Neural progenitor cell (in vitro differentiated cells): ENCODE data around the gene UQCC2. TPM values are rescaled to one million over a fixed set of nuclear protein-coding genes. Genes with fewer than 3 reads are reported as not detected.

Source experiments
- DNase-seq: peaks from one replicate; pipeline ENCODE4 v3.0.0-alpha.2; 2016; ENCODE audit warnings: low spot score
- H2AFZ ChIP-seq: fragments of 200-600 bp; sonication (generic); replicated peaks from 2 replicates; pipeline ENCODE4 v1.6.1; 2016; ENCODE audit warnings: antibody characterized with exemption
- H3F3A ChIP-seq: fragments of 200-600 bp; sonication (generic); 2 replicates; pipeline ENCODE4 v1.6.1; 2016; ENCODE audit warnings: antibody characterized with exemption, low read depth
- H3K27ac ChIP-seq: fragments of 200-600 bp; sonication (generic); 2 replicates; pipeline ENCODE4 v1.5.1; 2016; ENCODE audit warnings: mild to moderate bottlenecking
- H3K27me3 ChIP-seq: fragments of 200-600 bp; sonication (generic); 2 replicates; pipeline ENCODE4 v1.6.1; 2016; ENCODE audit warnings: mild to moderate bottlenecking, moderate library complexity
- H3K36me3 ChIP-seq: fragments of 200-600 bp; sonication (generic); 2 replicates; pipeline ENCODE4 v1.5.1; 2016
- H3K4me1 ChIP-seq: fragments of 200-600 bp; sonication (generic); 2 replicates; pipeline ENCODE4 v1.6.1; 2016; ENCODE audit warnings: mixed run types
- H3K4me2 ChIP-seq: fragments of 200-600 bp; sonication (generic); 2 replicates; pipeline ENCODE4 v1.6.1; 2016
- H3K4me3 ChIP-seq: fragments of 200-600 bp; sonication (generic); 2 replicates; pipeline ENCODE4 v1.5.1; 2016
- H3K79me2 ChIP-seq: fragments of 200-600 bp; sonication (generic); 2 replicates; pipeline ENCODE4 v1.6.1; 2016; ENCODE audit warnings: low read depth
- H3K9ac ChIP-seq: fragments of 200-600 bp; sonication (generic); 2 replicates; pipeline ENCODE4 v1.6.1; 2016
- H3K9me3 ChIP-seq: fragments of 200-600 bp; sonication (generic); 2 replicates; pipeline ENCODE4 v1.5.1; 2016; ENCODE audit warnings: low read depth
- H4K20me1 ChIP-seq: fragments of 200-600 bp; sonication (generic); 2 replicates; pipeline ENCODE4 v1.6.1; 2016; ENCODE audit warnings: low read depth
- H3K27ac Mint-ChIP-seq: 3 replicates; pipeline ENCODE4 v1.8.0; 2021; ENCODE audit warnings: mixed read lengths
- H3K27me3 Mint-ChIP-seq: 2 replicates; pipeline ENCODE4 v1.8.0; 2022; ENCODE audit warnings: low read depth, mild to moderate bottlenecking, inconsistent platforms, moderate library complexity, mixed read lengths; ENCODE audit not compliant: insufficient read depth
- H3K36me3 Mint-ChIP-seq: 3 replicates; pipeline ENCODE4 v1.8.0; 2021; ENCODE audit warnings: mixed read lengths
- H3K4me1 Mint-ChIP-seq: 3 replicates; pipeline ENCODE4 v1.8.0; 2021; ENCODE audit warnings: mixed read lengths
- H3K4me3 Mint-ChIP-seq: 3 replicates; pipeline ENCODE4 v1.8.0; 2021; ENCODE audit warnings: mild to moderate bottlenecking, moderate library complexity, mixed read lengths
- H3K9me3 Mint-ChIP-seq: 3 replicates; pipeline ENCODE4 v1.8.0; 2020; ENCODE audit warnings: mixed read lengths
- EZH2 ChIP-seq: fragments of 200-600 bp; sonication (generic); IDR thresholded peaks from 2 replicates; pipeline ENCODE4 v1.6.1; 2017; ENCODE audit warnings: antibody characterized with exemption, mild to moderate bottlenecking, moderate library complexity
- EZH2phosphoT487 ChIP-seq: fragments of 200-600 bp; sonication (generic); IDR thresholded peaks from 2 replicates; pipeline ENCODE4 v1.6.1; 2017; ENCODE audit warnings: antibody characterized with exemption
- total RNA-seq: library from RNA; depleted of rRNA; stranded (reverse); fragments of >200 nt; gene quantifications from 2 replicates; pipeline ENCODE4 v1.2.3, GENCODE V29; 2015; ENCODE audit warnings: low replicate concordance
- TF ChIP-seq, protein P1 (sequence below): fragments of 200-600 bp; sonication (generic); IDR thresholded peaks from 2 replicates; pipeline ENCODE4 v1.5.1; 2017; ENCODE audit warnings: antibody characterized with exemption, mild to moderate bottlenecking

Gene UQCC2
- total RNA-seq, 1 donor from 2014 or later, result 95.9 TPM

DNA sequence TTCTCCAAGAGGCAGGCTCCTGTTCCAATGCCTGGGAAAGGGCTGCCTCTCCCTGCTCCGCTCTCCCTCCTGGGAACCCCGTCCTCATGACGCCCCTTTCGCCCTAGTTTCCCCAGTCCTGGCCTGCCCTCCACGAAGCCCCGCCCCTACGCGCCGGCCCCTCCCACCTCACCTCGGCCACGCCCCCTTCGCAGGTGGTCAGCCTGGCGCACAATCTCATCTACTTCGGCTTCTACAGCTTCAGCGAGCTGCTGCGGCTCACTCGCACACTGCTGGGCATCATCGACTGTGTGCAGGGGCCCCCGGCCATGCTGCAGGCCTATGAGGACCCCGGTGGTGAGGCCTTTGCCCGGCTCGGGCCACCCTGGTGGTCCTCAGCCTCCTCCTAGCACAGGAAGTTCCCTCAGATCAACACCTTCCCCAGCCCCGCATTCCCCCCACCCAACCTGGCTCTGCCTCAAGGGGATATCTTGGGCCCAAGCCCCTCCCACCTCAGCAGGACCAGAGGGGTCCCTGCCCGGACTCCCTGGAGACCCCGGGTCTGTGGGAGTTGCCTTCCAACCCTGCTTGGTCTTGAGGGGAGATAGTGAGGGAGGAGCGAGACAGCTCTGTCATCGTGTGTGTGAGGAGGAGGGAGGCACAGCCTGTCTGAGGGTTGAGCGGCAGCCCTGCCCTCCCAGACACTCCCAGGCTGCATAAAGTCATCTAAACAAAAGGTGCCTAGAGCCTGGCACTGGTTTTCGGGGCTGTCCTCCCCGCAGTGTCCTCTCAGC is 40.3 kb downstream of the UQCC2 start:
- Histone ChIP-seq H3K4me1 (peaks cover 16% of the 10 kb centered on the region), H3K27ac (no peak overlapping the region), H2AFZ (no peak overlapping the region), H3K27me3 (no peaks in the 10 kb centered on the region), H3K36me3 (no peaks in the 10 kb centered on the region), H3K4me3 (no peak overlapping the region), H3K9me3 (no peaks in the 10 kb centered on the region), H4K20me1 (no peaks in the 10 kb centered on the region), H3K79me2 (no peaks in the 10 kb centered on the region), H3K9ac (no peak overlapping the region), H3F3A (peaks cover 7% of the 10 kb centered on the region), H3K4me2 (no peak overlapping the region)
- peak; percentile 20 for DNase-seq
- Mint-ChIP-seq H3K27me3 (peaks cover 5% of the 10 kb centered on the region), H3K4me3 (no peak overlapping the region), H3K9me3 (no peaks in the 10 kb centered on the region), H3K4me1 (peaks cover 23% of the 10 kb centered on the region), H3K36me3 (no peaks in the 10 kb centered on the region), H3K27ac (peak overlapping the region; percentile 88)
- TF ChIP-seq, protein P1, sequence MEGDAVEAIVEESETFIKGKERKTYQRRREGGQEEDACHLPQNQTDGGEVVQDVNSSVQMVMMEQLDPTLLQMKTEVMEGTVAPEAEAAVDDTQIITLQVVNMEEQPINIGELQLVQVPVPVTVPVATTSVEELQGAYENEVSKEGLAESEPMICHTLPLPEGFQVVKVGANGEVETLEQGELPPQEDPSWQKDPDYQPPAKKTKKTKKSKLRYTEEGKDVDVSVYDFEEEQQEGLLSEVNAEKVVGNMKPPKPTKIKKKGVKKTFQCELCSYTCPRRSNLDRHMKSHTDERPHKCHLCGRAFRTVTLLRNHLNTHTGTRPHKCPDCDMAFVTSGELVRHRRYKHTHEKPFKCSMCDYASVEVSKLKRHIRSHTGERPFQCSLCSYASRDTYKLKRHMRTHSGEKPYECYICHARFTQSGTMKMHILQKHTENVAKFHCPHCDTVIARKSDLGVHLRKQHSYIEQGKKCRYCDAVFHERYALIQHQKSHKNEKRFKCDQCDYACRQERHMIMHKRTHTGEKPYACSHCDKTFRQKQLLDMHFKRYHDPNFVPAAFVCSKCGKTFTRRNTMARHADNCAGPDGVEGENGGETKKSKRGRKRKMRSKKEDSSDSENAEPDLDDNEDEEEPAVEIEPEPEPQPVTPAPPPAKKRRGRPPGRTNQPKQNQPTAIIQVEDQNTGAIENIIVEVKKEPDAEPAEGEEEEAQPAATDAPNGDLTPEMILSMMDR, result no peak
- no peak for TF ChIP-seq EZH2phosphoT487
- TF ChIP-seq EZH2, result no peak

DNA sequence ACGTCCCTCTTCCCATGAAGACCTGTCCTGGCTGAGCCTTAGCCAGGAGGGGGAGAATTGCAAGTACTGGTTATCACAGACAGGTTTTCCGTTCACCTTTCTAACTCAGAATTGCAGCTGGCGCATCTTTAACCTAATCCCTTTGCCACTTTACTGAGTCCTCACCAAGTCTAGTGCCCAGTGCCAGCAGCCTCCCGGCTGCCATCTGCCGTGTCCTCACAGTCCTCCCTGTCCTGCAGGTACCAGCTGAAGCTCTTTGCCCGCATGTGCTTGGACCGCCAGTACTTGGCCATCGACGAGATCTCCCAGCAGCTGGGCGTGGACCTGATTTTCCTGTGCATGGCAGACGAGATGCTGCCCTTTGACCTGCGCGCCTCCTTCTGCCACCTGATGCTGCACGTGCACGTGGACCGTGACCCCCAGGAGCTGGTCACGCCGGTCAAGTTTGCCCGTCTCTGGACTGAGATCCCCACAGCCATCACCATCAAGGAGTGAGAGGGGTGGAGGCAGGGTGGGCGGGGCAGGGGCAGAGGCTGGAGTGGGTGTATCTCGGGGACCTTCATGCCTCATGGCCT is 41.3 kb downstream of the UQCC2 start:
- Histone ChIP-seq H2AFZ (no peak overlapping the region), H3K4me2 (no peak overlapping the region), H3F3A (peaks cover 7% of the 10 kb centered on the region), H3K27ac (no peak overlapping the region), H4K20me1 (no peaks in the 10 kb centered on the region), H3K9me3 (no peaks in the 10 kb centered on the region), H3K79me2 (no peaks in the 10 kb centered on the region), H3K27me3 (no peaks in the 10 kb centered on the region), H3K9ac (no peak overlapping the region), H3K4me3 (no peak overlapping the region), H3K4me1 (peaks cover 16% of the 10 kb centered on the region), H3K36me3 (no peaks in the 10 kb centered on the region)
- no peak for TF ChIP-seq EZH2phosphoT487
- TF ChIP-seq, protein P1, result no peak
- no peak for TF ChIP-seq EZH2
- Mint-ChIP-seq H3K4me3 (no peak overlapping the region), H3K4me1 (peaks cover 23% of the 10 kb centered on the region), H3K27me3 (peaks cover 5% of the 10 kb centered on the region), H3K27ac (peak overlapping the region; percentile 42), H3K36me3 (no peaks in the 10 kb centered on the region), H3K9me3 (no peaks in the 10 kb centered on the region)
- DNase-seq, result no peak

- Histone ChIP-seq H3K27ac (no peak overlapping the region), H3K79me2 (no peaks in the 10 kb centered on the region), H3K4me3 (no peak overlapping the region)
Observed at GRCh38 chr6:33668914-33669313, 42.6 kb downstream of the UQCC2 start.

More at GRCh38 chr6:33668914-33669313, 42.6 kb downstream of the UQCC2 start:
- H4K20me1 ChIP-seq, result no peaks in the 10 kb centered on the region
- H3F3A ChIP-seq, result peaks cover 3% of the 10 kb centered on the region
- no peaks in the 10 kb centered on the region for H3K27me3 ChIP-seq
- no peak overlapping the region for H3K4me3 Mint-ChIP-seq
- no peaks in the 10 kb centered on the region for H3K36me3 Mint-ChIP-seq
- peaks cover 17% of the 10 kb centered on the region for H3K4me1 Mint-ChIP-seq
- TF ChIP-seq, protein P1, result no peak
- no peak for TF ChIP-seq EZH2phosphoT487
- TF ChIP-seq EZH2, result no peak
- H3K27me3 Mint-ChIP-seq, result peaks cover 3% of the 10 kb centered on the region
- H3K4me2 ChIP-seq, result no peak overlapping the region
- no peak overlapping the region for H2AFZ ChIP-seq
- H3K4me1 ChIP-seq, result peaks cover 9% of the 10 kb centered on the region
- H3K9ac ChIP-seq, result no peak overlapping the region
- no peak for DNase-seq
- no peaks in the 10 kb centered on the region for H3K9me3 Mint-ChIP-seq
- no peaks in the 10 kb centered on the region for H3K9me3 ChIP-seq
- H3K27ac Mint-ChIP-seq, result peak overlapping the region; percentile 63
- no peaks in the 10 kb centered on the region for H3K36me3 ChIP-seq
